BLaER1 treated with 17β-estradiol and CSF1 and Interleukin-3, amounts not matched to agents 10 nM and 100 nM (cell line): ENCODE results near the gene VPS13C.

Experiments
- H3K27ac ChIP-seq, 11 experiments: shearing (Covaris generic); formaldehyde crosslinking; 2 replicates each; pipeline ENCODE4 v1.8.1; 2022
- H3K27me3 ChIP-seq, 11 experiments: shearing (Covaris generic); formaldehyde crosslinking; 2 replicates each; pipeline ENCODE4 v1.8.1; 2022
- H3K36me3 ChIP-seq, 11 experiments: shearing (Covaris generic); formaldehyde crosslinking; 2 replicates each; pipeline ENCODE4 v1.8.1; 2022
- H3K4me1 ChIP-seq, 10 experiments: shearing (Covaris generic); formaldehyde crosslinking; 2 replicates each; pipeline ENCODE4 v1.8.1; 2022
- H3K4me2 ChIP-seq, 11 experiments: shearing (Covaris generic); formaldehyde crosslinking; 2 replicates each; pipeline ENCODE4 v1.8.1; 2022
- H3K4me3 ChIP-seq, 10 experiments: shearing (Covaris generic); formaldehyde crosslinking; 2 replicates each; pipeline ENCODE4 v1.8.1; 2022
- H3K9ac ChIP-seq, 11 experiments: shearing (Covaris generic); formaldehyde crosslinking; 2 replicates each; pipeline ENCODE4 v1.8.1; 2022
- H3K9me3 ChIP-seq, 11 experiments: shearing (Covaris generic); formaldehyde crosslinking; replicated peaks in 1 of 11; 2 replicates each; pipeline ENCODE4 v1.8.1; 2022
- H4K20me1 ChIP-seq, 11 experiments: shearing (Covaris generic); formaldehyde crosslinking; 2 replicates each; pipeline ENCODE4 v1.8.1; 2022
- Cebpa-rat ChIP-seq, 11 experiments: shearing (Covaris generic); IDR thresholded peaks; 2 replicates each; pipeline ENCODE4 v1.8.1; 2022

Gene VPS13C

DNA sequence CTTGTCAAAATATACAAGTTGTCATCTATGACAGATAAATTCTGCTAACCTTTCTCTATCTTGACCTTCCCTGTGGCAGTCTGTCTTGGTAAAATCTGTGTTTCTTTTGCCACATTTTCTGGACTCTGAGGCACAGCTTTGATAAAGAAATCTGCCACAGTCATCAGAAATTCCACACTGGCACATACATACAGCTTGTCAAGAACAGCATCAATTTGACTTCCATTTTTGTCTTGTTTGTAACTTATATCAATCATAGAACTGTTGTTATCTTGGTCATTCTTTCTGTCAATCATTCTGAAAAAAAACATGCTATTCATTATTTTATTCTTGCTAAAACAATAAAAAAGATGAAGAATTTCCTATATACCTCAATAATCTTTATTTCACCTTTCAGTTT, 130.8 kb downstream of the VPS13C start:
- Histone ChIP-seq H3K4me3 (no peak overlapping the region), H3K4me1 (no peaks in the 10 kb centered on the region), H3K9me3 (no peaks in the 10 kb centered on the region), H4K20me1 (peaks cover 0 to 48% (median 0%) of the 10 kb centered on the region in 11 experiments; a peak in 3 of 22 replicates), H3K9ac (no peak overlapping the region), H3K36me3 (peaks cover 41 to 94% (median 73%) of the 10 kb centered on the region in 11 experiments), H3K4me2 (no peak overlapping the region), H3K27ac (no peak overlapping the region), H3K27me3 (no peaks in the 10 kb centered on the region)
- no peak for TF ChIP-seq Cebpa-rat (IDR thresholded peaks at IDR 0.05)

DNA sequence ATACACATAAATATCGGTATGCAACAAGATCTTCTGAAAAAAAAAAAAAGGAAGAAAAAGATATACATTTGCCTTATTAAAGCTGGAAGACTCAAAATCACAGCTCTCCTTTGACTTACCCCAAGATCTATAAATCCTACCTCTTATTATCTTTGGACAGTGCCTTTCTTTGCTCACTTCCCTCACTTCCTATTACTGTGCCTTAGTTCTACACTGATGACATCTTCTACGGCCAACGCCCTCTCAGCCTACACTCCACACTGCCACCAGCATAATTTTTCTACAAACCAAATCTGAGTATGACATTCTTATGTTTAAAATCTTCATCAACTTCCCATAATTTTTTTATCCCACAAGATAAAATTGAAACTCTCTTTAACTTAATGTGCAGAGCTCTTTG, 137.1 kb downstream of the VPS13C start:
- Histone ChIP-seq H4K20me1 (peaks cover 0 to 30% (median 0%) of the 10 kb centered on the region in 11 experiments; a peak in 2 of 22 replicates), H3K36me3 (peaks cover 51 to 96% (median 76%) of the 10 kb centered on the region in 11 experiments)
- no peak for TF ChIP-seq Cebpa-rat (IDR thresholded peaks at IDR 0.05)

DNA sequence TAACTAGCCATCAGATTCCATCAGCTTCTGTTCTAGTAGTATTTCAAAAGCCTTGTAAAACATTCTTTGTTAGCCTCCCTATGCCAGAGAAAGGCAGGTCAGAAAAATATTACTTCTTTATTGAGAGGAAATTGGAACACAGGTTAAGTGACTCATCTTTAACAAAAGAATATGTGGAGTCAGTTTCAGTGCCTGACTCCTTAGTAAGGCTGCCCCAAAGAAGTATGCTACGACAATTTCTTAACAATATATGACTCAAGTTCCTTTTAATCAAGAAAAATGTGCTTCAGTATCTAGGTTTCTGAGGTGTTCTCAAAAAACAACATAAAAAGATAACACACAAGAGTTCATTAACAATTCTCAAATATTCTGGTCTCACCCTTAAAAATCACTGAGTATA, 139.2 kb downstream of the VPS13C start:
- no peaks in the 10 kb centered on the region for H3K9me3 ChIP-seq
- H3K4me3 ChIP-seq: no peak overlapping the region
- peaks cover 54 to 98% (median 75%) of the 10 kb centered on the region in 11 experiments for H3K36me3 ChIP-seq
- H3K27ac ChIP-seq: no peak overlapping the region
- no peaks in the 10 kb centered on the region for H3K4me1 ChIP-seq
- no peaks in the 10 kb centered on the region for H3K27me3 ChIP-seq
- no peak overlapping the region for H3K9ac ChIP-seq
- peaks cover 0 to 32% (median 0%) of the 10 kb centered on the region in 11 experiments; a peak in 2 of 22 replicates for H4K20me1 ChIP-seq
- H3K4me2 ChIP-seq: no peak overlapping the region
- TF ChIP-seq Cebpa-rat (IDR thresholded peaks at IDR 0.05): no peak

More for the DNA sequence above, 137.1 kb downstream of the VPS13C start:
- Histone ChIP-seq H3K4me3 (no peak overlapping the region), H3K4me2 (no peak overlapping the region), H3K4me1 (no peaks in the 10 kb centered on the region), H3K9me3 (no peaks in the 10 kb centered on the region), H3K27me3 (no peaks in the 10 kb centered on the region), H3K27ac (no peak overlapping the region), H3K9ac (no peak overlapping the region)

DNA sequence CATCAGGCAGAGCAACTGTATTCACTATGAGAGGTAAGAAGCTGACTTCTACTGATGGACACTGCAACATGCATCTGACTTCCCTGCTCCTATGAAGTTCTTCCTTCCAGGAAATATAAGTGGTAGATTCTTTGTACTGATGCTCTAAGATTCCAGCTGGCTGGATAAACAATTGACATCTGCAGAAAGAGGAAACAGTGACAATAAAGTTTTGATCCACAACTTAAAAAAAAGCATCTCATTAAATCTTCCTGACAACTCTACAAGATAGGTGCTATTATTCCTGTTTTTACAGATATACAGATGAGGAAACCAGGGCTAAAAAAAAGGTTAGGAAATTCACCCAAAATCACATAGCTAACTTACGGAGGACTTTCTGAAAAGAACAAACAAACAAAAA, 142.8 kb downstream of the VPS13C start:
- Histone ChIP-seq H3K27me3 (no peaks in the 10 kb centered on the region), H3K9ac (no peak overlapping the region)
- TF ChIP-seq Cebpa-rat (IDR thresholded peaks at IDR 0.05): no peak

DNA sequence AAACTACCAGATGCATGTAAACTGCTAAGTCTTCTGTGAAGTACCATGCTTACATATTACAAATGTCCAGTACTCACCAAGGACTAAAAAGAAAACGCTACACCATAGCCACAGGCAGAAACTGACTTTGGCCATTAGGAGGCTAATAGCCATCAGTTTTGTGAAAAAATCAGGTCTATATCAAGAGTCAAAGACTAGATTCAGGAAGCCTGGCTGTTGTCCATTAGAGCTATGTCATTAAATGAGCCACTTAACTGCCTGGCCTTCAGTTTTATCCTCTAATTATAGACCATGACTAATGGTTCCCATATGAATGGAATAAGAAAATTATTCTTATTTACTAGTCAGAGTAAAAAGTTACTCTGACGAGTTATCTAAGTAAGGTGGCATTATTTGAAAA, 144.1 kb downstream of the VPS13C start:
- Histone ChIP-seq H3K9me3 (no peaks in the 10 kb centered on the region), H3K4me3 (no peak overlapping the region), H3K4me2 (no peak overlapping the region), H3K9ac (no peak overlapping the region), H3K4me1 (no peaks in the 10 kb centered on the region), H3K27ac (no peak overlapping the region), H3K27me3 (no peaks in the 10 kb centered on the region), H3K36me3 (peaks cover 57 to 93% (median 77%) of the 10 kb centered on the region in 11 experiments), H4K20me1 (peaks cover 0 to 30% (median 0%) of the 10 kb centered on the region in 11 experiments; a peak in 3 of 22 replicates)
- TF ChIP-seq Cebpa-rat (IDR thresholded peaks at IDR 0.05): no peak

More for the DNA sequence above, 142.8 kb downstream of the VPS13C start:
- Histone ChIP-seq H3K27ac (no peak overlapping the region), H3K4me1 (no peaks in the 10 kb centered on the region), H3K9me3 (no peaks in the 10 kb centered on the region), H3K4me3 (no peak overlapping the region), H4K20me1 (peaks cover 0 to 35% (median 0%) of the 10 kb centered on the region in 11 experiments; a peak in 3 of 22 replicates), H3K4me2 (no peak overlapping the region), H3K36me3 (peaks cover 64 to 95% (median 81%) of the 10 kb centered on the region in 11 experiments)

DNA sequence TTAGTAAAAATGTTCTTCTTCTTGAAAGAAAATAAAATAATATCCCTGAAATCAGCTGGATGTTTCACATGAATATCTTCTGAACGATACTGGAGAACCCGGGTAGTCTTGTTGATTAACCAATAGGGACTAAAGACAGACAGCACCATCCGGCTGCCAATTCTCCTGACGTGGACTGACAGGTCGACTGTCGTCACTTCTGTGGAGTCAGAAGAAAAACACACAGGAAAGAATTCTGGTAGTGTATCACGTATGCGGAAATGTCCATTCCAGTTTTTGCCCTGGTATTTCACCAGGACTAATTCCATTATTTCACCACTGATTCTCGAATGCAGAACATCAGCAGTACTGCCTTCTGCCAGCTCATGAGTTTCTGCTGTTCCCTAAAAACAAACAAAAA, 144.6 kb downstream of the VPS13C start:
- Histone ChIP-seq H3K4me2 (no peak overlapping the region), H3K36me3 (peaks cover 59 to 93% (median 77%) of the 10 kb centered on the region in 11 experiments), H3K9me3 (no peaks in the 10 kb centered on the region), H3K9ac (no peak overlapping the region), H3K4me1 (no peaks in the 10 kb centered on the region), H3K4me3 (no peak overlapping the region), H4K20me1 (peaks cover 0 to 30% (median 0%) of the 10 kb centered on the region in 11 experiments; a peak in 3 of 22 replicates), H3K27ac (no peak overlapping the region), H3K27me3 (no peaks in the 10 kb centered on the region)
- TF ChIP-seq Cebpa-rat (IDR thresholded peaks at IDR 0.05): no peak

DNA sequence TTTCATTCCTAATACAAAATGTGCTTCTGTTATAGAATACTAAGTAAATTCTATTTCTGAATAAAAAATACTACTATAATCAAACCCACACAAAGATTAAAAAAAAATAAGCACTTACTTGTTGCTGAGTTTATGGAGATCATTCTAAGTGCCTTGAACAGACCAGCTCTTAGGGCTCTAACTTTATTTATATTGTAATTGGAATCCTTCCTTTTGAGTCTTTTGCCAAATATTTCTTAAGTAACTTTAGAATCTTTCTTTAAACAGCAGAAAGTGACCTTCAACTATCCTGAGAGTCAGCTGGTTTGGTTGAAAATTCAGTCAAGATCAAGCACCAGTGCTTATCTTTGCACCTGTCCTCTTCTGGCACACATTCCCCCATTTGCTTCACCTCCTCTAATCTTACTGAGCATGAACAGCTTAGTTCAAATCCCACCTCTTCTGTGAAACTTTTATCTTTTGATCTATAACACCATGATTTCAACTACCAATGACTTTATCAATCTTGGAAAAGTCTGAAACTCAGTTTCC, 149.3 kb downstream of the VPS13C start:
- Histone ChIP-seq H3K36me3 (peaks cover 69 to 96% (median 84%) of the 10 kb centered on the region in 11 experiments), H3K9ac (no peak overlapping the region), H3K4me2 (no peak overlapping the region)

DNA sequence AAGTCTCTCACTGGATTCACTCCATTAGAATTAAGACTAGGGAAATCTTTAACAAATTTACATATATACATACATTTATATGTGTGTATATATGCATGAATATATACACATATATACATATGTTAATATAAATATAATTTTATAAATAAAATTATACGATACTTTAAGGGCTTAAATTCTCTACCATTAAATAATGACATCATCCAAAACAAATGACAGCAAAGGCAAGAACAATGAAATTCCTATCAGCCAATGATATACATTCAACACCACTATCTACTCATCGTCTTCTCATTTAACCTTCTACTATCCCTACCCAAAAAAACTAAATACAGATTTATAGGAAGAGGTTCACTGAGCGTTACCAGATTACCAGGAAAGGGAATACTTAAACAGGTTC, 152.0 kb downstream of the VPS13C start:
- Histone ChIP-seq H3K4me2 (no peak overlapping the region), H3K36me3 (peaks cover 62 to 96% (median 82%) of the 10 kb centered on the region in 11 experiments), H3K9me3 (peaks cover 0 to 5% (median under 1%) of the 10 kb centered on the region in 11 experiments; a peak in 6 of 22 replicates), H3K4me1 (no peaks in the 10 kb centered on the region), H3K9ac (no peak overlapping the region), H3K27ac (no peak overlapping the region), H3K27me3 (no peaks in the 10 kb centered on the region), H4K20me1 (peaks cover 0 to 32% (median 0%) of the 10 kb centered on the region in 11 experiments; a peak in 3 of 22 replicates), H3K4me3 (no peak overlapping the region)
- TF ChIP-seq Cebpa-rat (IDR thresholded peaks at IDR 0.05): no peak

More for the DNA sequence above, 149.3 kb downstream of the VPS13C start:
- no peak overlapping the region for H3K27ac ChIP-seq
- H3K27me3 ChIP-seq: no peaks in the 10 kb centered on the region
- peaks cover 0 to 30% (median 0%) of the 10 kb centered on the region in 11 experiments; a peak in 3 of 22 replicates for H4K20me1 ChIP-seq
- 0 out of 22 replicates have a peak, but pooled peaks cover 0 to 5% (median 0%) of the 10 kb centered on the region in 11 experiments for H3K9me3 ChIP-seq
- TF ChIP-seq Cebpa-rat (IDR thresholded peaks at IDR 0.05): no peak
- H3K4me3 ChIP-seq: no peak overlapping the region
- H3K4me1 ChIP-seq: no peaks in the 10 kb centered on the region

DNA sequence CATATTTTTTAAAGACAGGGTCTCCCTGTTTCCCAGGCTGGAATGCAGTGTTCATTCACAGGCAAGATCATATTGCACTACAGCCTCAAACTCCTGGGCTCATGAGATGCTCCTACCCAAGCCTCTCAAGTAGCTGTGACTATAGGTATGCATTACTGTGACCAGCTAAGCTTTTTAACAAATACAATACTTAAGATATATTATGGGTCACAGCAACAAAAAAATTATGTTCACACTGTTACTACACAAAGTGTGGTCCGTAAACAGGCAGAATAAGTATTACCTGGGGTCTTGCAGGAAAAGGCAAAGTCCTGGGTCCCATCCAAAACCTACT, 152.5 kb downstream of the VPS13C start:
- H3K4me1 ChIP-seq: no peaks in the 10 kb centered on the region
- H4K20me1 ChIP-seq: peaks cover 0 to 37% (median 0%) of the 10 kb centered on the region in 11 experiments; a peak in 3 of 22 replicates
- no peak overlapping the region for H3K4me3 ChIP-seq
- H3K9me3 ChIP-seq: peaks cover 4 to 10% (median 6%) of the 10 kb centered on the region in 11 experiments; a peak in 20 of 22 replicates
- peaks cover 65 to 98% (median 85%) of the 10 kb centered on the region in 11 experiments for H3K36me3 ChIP-seq
- no peak for TF ChIP-seq Cebpa-rat (IDR thresholded peaks at IDR 0.05)
- no peak overlapping the region for H3K4me2 ChIP-seq
- no peaks in the 10 kb centered on the region for H3K27me3 ChIP-seq
- no peak overlapping the region for H3K9ac ChIP-seq
- no peak overlapping the region for H3K27ac ChIP-seq
